ENCODE measurements around the gene DHRS1.

The DHRS1 gene

GRCh38 chr14:24309538-24310264, 10.1 kb upstream of the DHRS1 start, which contains the start of gene LTB4R2:
TSS of gene LTB4R2 (plus strand) at chr14:24310140. CDS start at chr14:24310665, 525 bp downstream.
- DNase-seq (ENCODE audit: low read depth in 2 of 2): no peak

DNA sequence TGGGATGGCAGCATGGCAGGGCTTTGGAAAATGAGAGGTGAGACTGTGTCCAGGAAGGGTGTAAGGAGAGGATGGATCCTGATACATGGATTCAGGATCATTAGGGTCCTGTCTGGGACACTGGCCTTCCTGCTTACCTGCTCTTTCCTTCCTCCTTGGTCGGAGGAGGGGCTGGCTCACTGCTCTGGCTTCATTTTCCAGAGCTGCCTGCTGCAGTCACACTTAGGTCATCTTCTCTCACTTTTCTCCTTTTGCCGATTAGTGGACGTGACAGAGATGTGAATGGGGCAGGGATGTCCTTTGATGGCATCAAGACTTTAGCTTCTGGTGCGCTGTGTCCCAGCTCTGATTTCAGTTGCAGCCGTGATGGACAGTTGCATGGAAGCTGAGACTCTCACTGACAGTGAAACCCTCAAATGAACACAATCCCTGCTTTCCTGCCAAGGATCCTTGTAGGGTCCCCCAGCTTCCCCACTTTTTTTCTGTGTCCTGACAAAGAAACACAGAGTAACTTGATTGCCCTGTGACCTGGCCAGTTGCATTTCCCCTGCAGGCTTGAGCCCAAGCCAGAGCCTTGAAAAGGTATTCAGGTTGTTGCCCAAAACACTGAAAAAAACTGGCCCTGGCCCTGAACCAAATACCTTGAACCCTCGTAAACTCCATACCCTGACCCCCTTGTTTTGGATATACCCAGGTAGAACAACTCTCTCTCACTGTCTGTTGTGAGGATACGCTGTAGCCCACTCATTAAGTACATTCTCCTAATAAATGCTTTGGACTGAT, 9.0 kb upstream of the DHRS1 start:
- no peak for DNase-seq (ENCODE audit: low read depth in 2 of 2)

DNA sequence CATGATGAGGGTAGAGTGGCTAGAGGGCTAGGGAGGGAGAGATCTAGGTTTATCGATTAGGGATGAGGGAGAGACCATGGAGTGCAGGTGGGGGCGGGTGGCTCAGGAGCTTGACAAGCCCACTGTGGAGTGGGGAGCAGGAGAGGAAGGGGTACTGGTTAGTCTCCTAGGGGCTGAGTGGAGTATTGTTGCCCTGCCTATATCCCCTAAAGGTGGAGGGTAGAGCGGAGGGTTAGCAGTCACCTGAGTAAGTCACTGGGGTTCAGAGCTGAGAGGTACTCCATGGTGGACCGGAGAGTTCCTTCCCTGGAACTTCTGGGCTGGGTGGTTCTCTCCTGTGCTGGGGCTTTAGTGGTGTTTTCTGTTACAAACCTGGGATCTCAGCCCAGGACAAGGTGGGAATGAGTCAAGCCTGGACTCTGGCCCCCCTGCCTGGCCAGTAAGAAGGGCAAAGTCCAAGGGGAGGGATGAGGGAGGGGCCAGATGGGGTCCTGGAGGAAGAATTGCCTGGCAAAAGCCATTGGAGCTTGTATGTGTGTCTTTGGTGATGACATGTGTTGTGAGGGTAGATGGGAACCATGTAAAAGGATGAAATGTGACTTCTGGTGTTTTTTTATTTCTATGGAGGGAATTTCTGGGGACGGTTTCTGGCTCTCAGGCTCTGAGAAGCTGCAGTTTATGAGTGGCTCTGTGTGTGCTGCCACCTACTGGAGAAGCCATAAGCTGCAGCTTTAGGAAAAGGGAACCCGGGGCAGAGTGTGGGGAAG, 8.2 kb upstream of the DHRS1 start, which contains the start of gene CIDEB:
TSS of gene CIDEB (minus strand) at position 403 of the 767 bp plus-strand sequence. CDS start at position 284, 119 bp downstream.
- no peak for DNase-seq (ENCODE audit: low read depth in 2 of 2)

DNA sequence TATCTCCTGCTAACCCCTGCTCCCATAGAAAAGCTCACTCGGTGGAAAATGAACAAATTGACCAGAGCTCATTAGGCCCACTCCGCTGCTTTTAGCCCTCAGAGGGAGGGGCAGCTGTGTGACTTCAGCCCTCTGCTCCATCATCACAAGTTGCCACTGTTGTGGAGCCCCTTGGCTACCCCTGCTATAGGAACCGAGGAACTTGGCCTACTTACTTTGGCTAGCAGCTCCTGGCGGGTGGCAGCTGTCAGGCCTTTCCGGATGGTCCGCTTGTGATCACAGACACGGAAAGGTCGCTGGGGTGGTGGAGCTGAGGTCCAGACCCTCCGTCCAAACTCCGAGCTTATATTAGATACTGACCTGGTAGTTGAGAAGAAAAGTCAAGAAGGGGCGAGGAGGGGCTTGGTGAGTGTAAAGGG, 7.6 kb upstream of the DHRS1 start:
- DNase-seq (ENCODE audit: low read depth in 2 of 2): no peak

DNA sequence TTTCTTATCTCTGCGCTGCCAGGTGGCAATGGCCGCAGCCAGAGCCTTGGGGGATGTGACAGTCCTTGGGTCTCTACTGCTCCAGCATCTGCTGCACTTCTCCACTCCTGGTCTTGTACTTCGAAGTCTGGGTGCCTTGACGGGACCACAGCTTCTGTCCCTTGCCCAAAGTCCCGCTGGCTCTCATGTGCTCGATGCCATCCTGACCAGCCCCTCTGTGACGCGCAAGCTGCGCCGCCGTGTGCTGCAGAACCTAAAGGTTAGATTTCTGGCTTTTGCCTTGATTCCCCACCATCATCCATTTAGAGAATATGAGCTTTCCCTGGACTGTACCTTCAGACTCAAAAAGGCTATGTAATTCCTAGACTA, 4.4 kb upstream of the DHRS1 start:
- no peak for DNase-seq (ENCODE audit: low read depth in 2 of 2)

DNA sequence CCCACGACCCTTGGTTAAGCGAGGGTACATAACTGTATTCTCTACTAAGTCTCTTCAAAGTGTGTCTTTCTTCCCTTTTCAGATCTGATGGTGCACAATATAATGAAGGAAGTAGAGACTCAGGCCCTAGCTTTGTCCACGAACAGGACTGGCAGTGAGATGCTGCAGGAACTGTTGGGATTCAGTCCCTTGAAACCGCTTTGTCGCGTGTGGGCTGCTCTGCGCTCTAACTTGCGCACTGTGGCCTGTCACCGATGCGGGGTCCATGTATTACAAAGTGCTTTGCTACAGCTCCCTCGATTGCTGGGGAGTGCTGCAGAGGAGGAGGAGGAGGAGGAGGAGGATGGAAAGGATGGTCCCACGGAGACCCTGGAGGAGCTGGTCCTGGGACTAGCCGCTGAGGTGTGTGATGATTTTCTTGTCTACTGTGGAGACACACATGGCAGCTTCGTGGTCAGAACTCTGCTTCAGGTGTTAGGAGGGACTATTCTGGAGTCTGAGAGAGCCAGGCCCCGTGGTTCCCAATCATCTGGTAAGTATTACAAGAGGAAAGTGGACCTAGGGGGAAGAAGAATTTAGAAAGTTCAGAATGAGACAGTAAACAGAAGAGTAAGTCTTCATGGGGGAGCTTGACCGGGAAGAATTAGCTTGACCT, 873 bp upstream of the DHRS1 start:
- DNase-seq (ENCODE audit: low read depth in 2 of 2): no peak

DNA sequence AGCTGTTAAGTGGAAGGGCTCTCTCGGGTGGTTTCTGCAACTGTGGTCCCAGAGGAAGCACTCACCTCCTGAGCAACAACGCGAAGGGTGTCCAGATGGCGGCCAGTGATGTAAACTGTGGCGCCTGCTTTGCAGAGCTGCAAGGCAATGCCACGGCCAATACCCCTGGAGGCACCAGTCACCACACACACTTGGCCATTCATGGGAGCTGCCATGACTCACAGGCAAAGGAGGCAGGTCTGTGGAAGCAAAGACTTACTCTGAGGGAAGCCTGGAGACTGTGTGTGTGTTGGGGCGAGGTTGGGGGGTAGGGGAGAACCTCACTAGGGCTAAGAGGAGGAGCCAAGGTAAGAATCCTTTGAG, 707 bp downstream of the DHRS1 start:
- DNase-seq (ENCODE audit: low read depth in 2 of 2): no peak

- DNase-seq (ENCODE audit: low read depth in 2 of 2): no peak
These were observed 2.2 kb downstream of the DHRS1 start for GRCh38 chr14:24297190-24297964.

GRCh38 chr14:24296341-24297157, 3.0 kb downstream of the DHRS1 start:
- peak; percentile 26 to 63 for DNase-seq (ENCODE audit: low read depth in 2 of 2)

- no peak for DNase-seq (ENCODE audit: low read depth in 2 of 2)
These were observed 6.1 kb downstream of the DHRS1 start for GRCh38 chr14:24293525-24293924.

GRCh38 chr14:24292118-24292807, 7.3 kb downstream of the DHRS1 start:
- no peak for DNase-seq (ENCODE audit: low read depth in 2 of 2)

DNA sequence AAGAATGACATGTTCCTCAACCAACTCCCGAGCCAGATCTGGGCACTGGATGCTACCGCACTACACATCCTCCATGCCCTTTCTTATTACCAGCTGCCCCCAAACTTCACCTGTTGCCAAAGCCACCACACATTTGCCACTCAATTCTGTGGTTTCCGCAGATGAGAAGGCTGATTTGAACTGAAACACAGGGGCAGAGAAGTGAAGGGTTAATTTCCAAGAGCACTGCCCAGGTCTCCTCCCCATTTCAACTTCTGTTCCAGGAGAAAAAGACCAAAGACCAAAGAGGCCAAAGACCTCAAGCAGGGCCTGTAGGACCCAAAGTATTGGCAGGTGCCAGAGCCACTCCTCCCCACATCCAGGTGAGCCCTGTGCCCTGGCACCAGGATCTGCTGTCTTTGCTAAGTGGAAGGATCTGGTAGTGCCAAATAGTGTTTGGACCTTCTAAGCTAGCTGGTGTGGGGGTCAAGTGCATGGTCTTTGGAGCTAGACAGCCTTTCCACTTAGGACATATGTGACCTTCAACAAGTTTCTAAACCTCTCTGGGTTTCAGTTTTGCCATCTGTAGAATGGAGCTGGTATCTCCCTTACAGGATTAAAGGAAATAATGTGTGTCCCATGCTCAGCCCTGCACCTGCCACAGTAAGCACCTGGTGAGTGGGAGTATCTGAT, 8.0 kb downstream of the DHRS1 start:
- DNase-seq (ENCODE audit: low read depth in 2 of 2): no peak

DNA sequence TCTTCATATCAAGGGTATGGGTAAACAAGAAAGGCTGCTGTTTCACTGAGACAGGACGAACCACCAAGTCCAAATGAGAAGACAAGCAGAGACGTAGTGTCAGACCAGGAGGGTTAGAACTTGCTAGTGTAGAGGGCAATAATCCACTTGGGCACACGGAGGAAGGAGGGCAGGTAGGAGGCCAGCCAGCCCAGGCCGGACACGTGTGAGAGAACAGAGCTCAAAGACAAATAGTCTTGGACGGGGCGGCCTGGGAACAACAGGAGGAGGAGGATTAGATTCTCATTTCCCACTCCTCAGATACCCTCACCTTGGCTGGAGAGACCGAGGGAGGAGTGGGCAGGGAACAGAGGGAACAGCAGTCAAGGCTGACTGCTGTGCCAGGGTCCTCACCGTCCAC, 8.8 kb downstream of the DHRS1 start:
- no peak for DNase-seq (ENCODE audit: low read depth in 2 of 2)

GRCh38 chr14:24289649-24290280, 9.8 kb downstream of the DHRS1 start:
- no peak for DNase-seq (ENCODE audit: low read depth in 2 of 2)

GRCh38 chr14:24286996-24287395, 12.6 kb downstream of the DHRS1 start:
- DNase-seq (ENCODE audit: low read depth in 2 of 2): no peak

GRCh38 chr14:24285351-24285750, 14.2 kb downstream of the DHRS1 start:
- no peak for DNase-seq (ENCODE audit: low read depth in 2 of 2)

- no peak for DNase-seq (ENCODE audit: low read depth in 2 of 2)
These were observed 15.0 kb downstream of the DHRS1 start for GRCh38 chr14:24284501-24285035.

DNA sequence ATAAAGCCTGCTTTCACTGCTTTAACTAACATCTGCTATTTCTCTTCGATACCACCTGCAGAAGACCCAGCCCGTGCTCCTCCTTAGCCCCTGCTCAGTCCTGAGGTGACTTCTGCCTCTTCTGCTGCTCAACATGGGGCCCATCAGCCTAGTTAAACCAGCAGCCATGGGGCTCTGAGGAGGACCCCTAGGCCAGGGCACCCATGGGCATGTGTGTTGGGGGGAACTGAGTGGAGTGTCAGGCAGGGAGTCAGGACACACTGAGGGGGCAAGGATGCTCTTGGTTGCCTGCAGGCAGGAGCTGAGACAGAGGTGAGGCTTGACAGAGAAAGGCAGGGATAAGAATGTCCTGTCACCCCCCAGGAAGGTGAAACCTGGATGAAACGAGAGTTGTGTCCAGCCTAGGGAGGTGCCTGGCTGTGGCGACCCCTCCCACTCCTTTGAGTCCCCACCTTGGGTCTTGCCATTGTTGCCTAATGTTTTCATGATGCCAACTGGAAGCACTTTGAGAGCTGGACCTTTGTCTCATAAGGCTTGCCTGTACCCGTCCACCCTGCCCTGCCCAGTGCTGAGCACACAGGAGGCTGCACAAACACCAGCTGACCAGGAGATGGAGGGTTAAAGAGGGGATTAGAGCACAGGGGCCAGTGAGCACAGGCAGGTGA, 15.7 kb downstream of the DHRS1 start:
- no peak for DNase-seq (ENCODE audit: low read depth in 2 of 2)
